Upper lobe of left lung (tissue), 6 donors: ENCODE measurements around the gene FAM174C. TPM values are rescaled to one million over a fixed set of nuclear protein-coding genes. Genes with fewer than 3 reads are reported as not detected.

Experiments used
- ATAC-seq, 2 donors: fragments of 200-7000 bp; cut with Tn5 transposase; one replicate each; pipeline ENCODE4 v1.9.1; 2022; ENCODE audit warnings: mild to moderate bottlenecking in 2 of 2, moderate library complexity in 2 of 2; ENCODE audit not compliant: low FRiP score in 2 of 2
- DNase-seq, 2 donors: peaks; one replicate each; pipeline ENCODE4 v3.0.0-alpha.2; 2019 to 2020
- H3K27ac ChIP-seq, 4 donors: fragments of 200-600 bp; sonication (generic); one replicate each; pipeline ENCODE4 v1.5.1; 2016 to 2019
- H3K27me3 ChIP-seq, 4 donors: fragments of 200-600 bp; sonication (generic); one replicate each; pipeline ENCODE4 v1.5.1; 2017 to 2019
- H3K36me3 ChIP-seq, 4 donors: fragments of 200-600 bp; sonication (generic); one replicate each; pipeline ENCODE4 v1.5.1; 2016 to 2019
- H3K4me1 ChIP-seq, 4 donors: fragments of 200-600 bp; sonication (generic); one replicate each; pipeline ENCODE4 v1.5.1; 2018 to 2019
- H3K4me3 ChIP-seq, 4 donors: fragments of 200-600 bp; sonication (generic); one replicate each; pipeline ENCODE4 v1.5.1; 2017 to 2019; ENCODE audit warnings: mild to moderate bottlenecking in 2 of 4, moderate library complexity in 1 of 4
- H3K9me3 ChIP-seq, 4 donors: fragments of 200-600 bp; sonication (generic); one replicate each; pipeline ENCODE4 v1.5.1; 2018 to 2019
- EP300 ChIP-seq, 4 donors: sonication (generic); formaldehyde crosslinking; IDR thresholded peaks; one replicate each; pipeline ENCODE4 v1.5.1; 2017; ENCODE audit warnings: antibody characterized with exemption in 4 of 4, control low read depth in 2 of 4
- POLR2A ChIP-seq, 4 donors: fragments of 450-650 bp; IDR thresholded peaks; one replicate each; pipeline ENCODE4 v1.5.1; 2016 to 2017; ENCODE audit warnings: antibody characterized with exemption in 4 of 4, mild to moderate bottlenecking in 2 of 4
- POLR2AphosphoS5 ChIP-seq, 2 donors: sonication (generic); formaldehyde crosslinking; IDR thresholded peaks; one replicate each; pipeline ENCODE4 v1.5.1; 2017; ENCODE audit warnings: antibody characterized with exemption in 2 of 2
- WGBS, 2 donors: methylation state at CpG; one replicate each; pipeline ENCODE4 v1.1.5; 2017 to 2018; 5-methylcytosine and 5-hydroxymethylcytosine counted together
- total RNA-seq, 6 donors: library from RNA; depleted of rRNA in 4 of 6; stranded (reverse); fragments of >200 nt in 4 of 6; gene quantifications; one replicate each; pipeline versions ENCODE4 v1.1.0 to v1.2.1, GENCODE V29; 2016 to 2021
- TF ChIP-seq, protein P1 (sequence below), 6 experiments: fragments of 450-650 bp in 4 of 6; fragments of 200-600 bp in 2 of 6; sonication (generic) in 2 of 6; IDR thresholded peaks; one replicate each; pipeline ENCODE4 v1.5.1; 2016 to 2019; ENCODE audit warnings: antibody characterized with exemption in 6 of 6
- donor health status: DM: no; HTN: no; CAD: no; lungs with moderate emphysema.
- donor health status: DM: no; HTN: yes; CAD: no; lungs with severe emphysema.

FAM174C gene
- total RNA-seq, 6 donors from 2014 or later, result 43.0 to 85.3 (median 59.6) TPM

GRCh38 chr19:1311543-1312091 is 36.3 kb downstream of the FAM174C start:
- Histone ChIP-seq H3K4me3 (no peak overlapping the region), H3K36me3 (no peaks in the 10 kb centered on the region), H3K9me3 (no peaks in the 10 kb centered on the region), H3K27me3 (peaks cover 0 to 27% (median 16%) of the 10 kb centered on the region in 4 donors), H3K27ac (no peak overlapping the region), H3K4me1 (peaks cover 6 to 17% (median 7%) of the 10 kb centered on the region in 4 donors)
- ATAC-seq (no peak), DNase-seq (peak in 1 of 2 donors; percentile 65)
- TF ChIP-seq POLR2A (IDR thresholded peaks at IDR 0.05), result no peak
- TF ChIP-seq EP300 (IDR thresholded peaks at IDR 0.05), result no peak
- TF ChIP-seq, protein P1, sequence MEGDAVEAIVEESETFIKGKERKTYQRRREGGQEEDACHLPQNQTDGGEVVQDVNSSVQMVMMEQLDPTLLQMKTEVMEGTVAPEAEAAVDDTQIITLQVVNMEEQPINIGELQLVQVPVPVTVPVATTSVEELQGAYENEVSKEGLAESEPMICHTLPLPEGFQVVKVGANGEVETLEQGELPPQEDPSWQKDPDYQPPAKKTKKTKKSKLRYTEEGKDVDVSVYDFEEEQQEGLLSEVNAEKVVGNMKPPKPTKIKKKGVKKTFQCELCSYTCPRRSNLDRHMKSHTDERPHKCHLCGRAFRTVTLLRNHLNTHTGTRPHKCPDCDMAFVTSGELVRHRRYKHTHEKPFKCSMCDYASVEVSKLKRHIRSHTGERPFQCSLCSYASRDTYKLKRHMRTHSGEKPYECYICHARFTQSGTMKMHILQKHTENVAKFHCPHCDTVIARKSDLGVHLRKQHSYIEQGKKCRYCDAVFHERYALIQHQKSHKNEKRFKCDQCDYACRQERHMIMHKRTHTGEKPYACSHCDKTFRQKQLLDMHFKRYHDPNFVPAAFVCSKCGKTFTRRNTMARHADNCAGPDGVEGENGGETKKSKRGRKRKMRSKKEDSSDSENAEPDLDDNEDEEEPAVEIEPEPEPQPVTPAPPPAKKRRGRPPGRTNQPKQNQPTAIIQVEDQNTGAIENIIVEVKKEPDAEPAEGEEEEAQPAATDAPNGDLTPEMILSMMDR (IDR thresholded peaks at IDR 0.05), result no peak
- no peak for TF ChIP-seq POLR2AphosphoS5 (IDR thresholded peaks at IDR 0.05)
- WGBS, 2 donors, result 51 to 57% methylated on average over 13 to 16 of the region's 21 CpGs

DNA sequence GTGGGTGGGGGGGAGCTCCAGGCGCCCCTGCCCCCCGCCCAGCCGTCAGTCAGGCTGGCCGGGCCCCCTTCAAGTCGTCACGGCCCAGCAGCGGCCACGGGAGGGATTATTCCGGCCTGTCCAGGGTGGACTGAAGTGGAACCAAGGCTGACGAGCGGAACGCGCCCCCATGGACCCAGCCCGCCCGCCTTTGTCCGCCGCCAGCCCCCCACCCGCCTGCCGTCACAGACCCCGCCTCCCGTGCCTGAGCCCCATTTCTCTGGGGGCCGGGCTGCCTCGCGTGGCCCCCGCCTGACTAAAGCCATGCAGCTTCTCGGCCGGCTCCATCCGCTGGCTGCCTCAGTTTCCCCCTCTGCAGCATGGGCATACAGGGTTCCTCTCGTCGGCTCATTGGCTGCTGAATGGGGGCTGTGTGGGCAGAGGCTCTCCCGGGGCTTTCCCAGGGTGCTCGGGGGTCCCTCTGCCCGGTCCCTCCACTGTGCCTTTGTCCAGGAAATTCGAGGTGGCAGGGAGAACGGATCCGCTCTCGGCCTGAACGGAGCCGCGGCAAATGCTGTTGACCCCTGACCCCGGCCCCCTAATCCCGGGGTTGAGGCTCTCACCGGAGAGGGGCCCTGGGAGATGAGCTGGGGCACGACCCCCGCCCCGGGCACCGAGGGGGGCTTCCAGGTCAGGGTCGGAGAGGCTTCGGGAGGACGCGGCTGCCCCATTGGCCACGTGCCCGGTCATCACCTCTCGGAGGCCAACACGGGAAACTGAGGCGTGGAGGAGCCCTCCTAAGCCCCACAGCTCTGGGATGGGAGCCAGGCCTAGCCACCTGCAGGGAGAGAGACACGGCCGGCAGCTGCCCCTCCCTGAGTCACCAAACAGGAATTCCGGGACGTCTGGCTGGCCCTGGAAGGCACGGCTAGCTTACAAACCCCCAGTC is 37.7 kb downstream of the FAM174C start:
- DNase-seq (peak in 1 of 2 donors; percentile 70), ATAC-seq (no peak)
- Histone ChIP-seq H3K27me3 (peaks cover 0 to 33% (median 16%) of the 10 kb centered on the region in 4 donors), H3K4me3 (no peak overlapping the region), H3K9me3 (no peaks in the 10 kb centered on the region), H3K27ac (no peak overlapping the region), H3K36me3 (no peaks in the 10 kb centered on the region), H3K4me1 (peaks cover 6 to 17% (median 7%) of the 10 kb centered on the region in 4 donors)
- TF ChIP-seq POLR2AphosphoS5 (IDR thresholded peaks at IDR 0.05) (no peak), EP300 (IDR thresholded peaks at IDR 0.05) (no peak), POLR2A (IDR thresholded peaks at IDR 0.05) (no peak)
- TF ChIP-seq, protein P1 (IDR thresholded peaks at IDR 0.05), result no peak
- 51 to 75% methylated on average over 19 to 44 of the region's 61 CpGs for WGBS, 2 donors

DNA sequence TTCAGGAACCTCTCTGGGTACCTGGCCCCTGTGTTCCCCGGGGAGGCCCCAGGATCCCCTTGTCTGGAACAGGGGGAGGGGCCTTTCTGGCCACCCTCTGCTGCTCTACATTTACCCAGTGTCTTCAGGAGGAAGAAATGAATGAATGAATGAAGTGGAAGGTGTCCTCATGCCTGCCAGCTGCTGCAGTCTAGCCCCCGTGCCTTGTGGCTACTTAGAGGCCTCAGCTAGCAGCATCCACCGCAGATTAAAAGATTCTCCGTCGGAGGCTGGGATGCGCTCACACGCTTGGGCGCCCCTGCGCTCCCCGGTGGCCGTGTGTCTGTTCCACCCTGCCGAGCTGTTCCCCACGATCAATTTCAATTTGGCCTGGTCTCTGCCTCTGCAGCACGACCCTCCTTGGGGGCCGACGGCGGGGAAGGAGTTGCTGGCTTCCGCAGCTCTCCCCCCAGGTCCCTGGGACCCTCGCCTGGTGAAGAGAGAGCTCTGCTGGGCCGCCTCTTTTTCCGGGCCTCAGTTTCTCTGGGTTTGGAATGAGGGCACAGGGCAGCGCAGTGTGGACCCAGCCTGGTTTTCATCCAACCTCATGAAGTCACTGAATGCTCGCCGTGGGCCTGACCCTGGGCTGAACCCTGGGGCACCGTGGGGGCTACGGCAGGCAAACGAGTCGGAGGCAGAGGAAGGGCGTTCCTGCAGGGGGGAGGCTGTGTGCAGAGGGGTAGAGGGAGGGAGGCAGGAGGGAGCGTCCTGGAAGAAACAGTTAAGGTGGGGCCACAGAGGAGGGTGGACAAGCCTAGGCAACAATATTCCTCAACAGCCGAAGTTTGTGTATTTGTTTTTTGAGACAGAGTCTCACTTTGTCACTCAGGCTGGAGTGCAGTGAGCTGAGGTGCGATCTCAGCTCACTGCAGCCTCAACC is 38.6 kb downstream of the FAM174C start:
- Histone ChIP-seq H3K4me3 (no peak overlapping the region), H3K36me3 (no peaks in the 10 kb centered on the region), H3K27me3 (peaks cover 0 to 39% (median 17%) of the 10 kb centered on the region in 4 donors), H3K4me1 (peaks cover 6 to 17% (median 7%) of the 10 kb centered on the region in 4 donors), H3K27ac (no peak overlapping the region), H3K9me3 (no peaks in the 10 kb centered on the region)
- TF ChIP-seq, protein P1 (IDR thresholded peaks at IDR 0.05), result no peak
- TF ChIP-seq POLR2AphosphoS5 (IDR thresholded peaks at IDR 0.05) (no peak), POLR2A (IDR thresholded peaks at IDR 0.05) (no peak), EP300 (IDR thresholded peaks at IDR 0.05) (no peak)
- DNase-seq (peak in 1 of 2 donors; percentile 74), ATAC-seq (no peak)
- WGBS, 2 donors, result 56 to 67% methylated on average over 16 to 31 of the region's 32 CpGs

- no peak overlapping the region for H3K27ac ChIP-seq
- peaks cover 6 to 17% (median 7%) of the 10 kb centered on the region in 4 donors for H3K4me1 ChIP-seq
- ATAC-seq (peak in 1 of 2 donors; percentile 76), DNase-seq (peak; percentile 29 to 90)
- peak overlapping the region in 3 of 4 donors; percentile 8 to 34 (median 30) for H3K4me3 ChIP-seq
- H3K27me3 ChIP-seq, result peaks cover 0 to 40% (median 18%) of the 10 kb centered on the region in 4 donors
- 15 to 18% methylated on average over 23 to 25 of the region's 58 CpGs for WGBS, 2 donors
- no peaks in the 10 kb centered on the region for H3K36me3 ChIP-seq
- no peaks in the 10 kb centered on the region for H3K9me3 ChIP-seq
- TF ChIP-seq EP300 (IDR thresholded peaks at IDR 0.05), result no peak
- TF ChIP-seq POLR2AphosphoS5 (IDR thresholded peaks at IDR 0.05), result no peak
- TF ChIP-seq, protein P1 (IDR thresholded peaks at IDR 0.05), result peak; percentile 48 to 73 (median 56)
- no peak for TF ChIP-seq POLR2A (IDR thresholded peaks at IDR 0.05)
These were observed 40.3 kb downstream of the FAM174C start for GRCh38 chr19:1315470-1316166.
